ENCODE results near the gene ARNT2.
"Not testable (repeated sequence)": the region's sequence is repeated elsewhere in the genome, so short reads cannot be mapped to it uniquely, and the experiment has no call there.

The ARNT2 gene

GRCh38 chr15:80404057-80404760 lies at the start of gene ARNT2:
ARNT2 (plus strand) TSS chr15:80404382; CDS start chr15:80404516, 134 bp downstream.
- peak; percentile 43 to 73 for DNase-seq

- no peak for DNase-seq
These were observed 37.1 kb upstream of the ARNT2 start for GRCh38 chr15:80367094-80367493.

GRCh38 chr15:80367661-80368060 lies 36.5 kb upstream of the ARNT2 start:
- no peak for DNase-seq

GRCh38 chr15:80371924-80372323 lies 32.3 kb upstream of the ARNT2 start:
- no peak for DNase-seq

- DNase-seq, result no peak
These were observed 29.7 kb upstream of the ARNT2 start for GRCh38 chr15:80374441-80374840.

GRCh38 chr15:80375968-80376891 lies 28.0 kb upstream of the ARNT2 start:
- DNase-seq, result no peak

GRCh38 chr15:80379693-80380092 lies 24.5 kb upstream of the ARNT2 start:
- DNase-seq, result no peak

GRCh38 chr15:80380154-80380553 lies 24.0 kb upstream of the ARNT2 start:
- DNase-seq, result no peak

GRCh38 chr15:80382285-80382684 lies 21.9 kb upstream of the ARNT2 start:
- no peak for DNase-seq

- DNase-seq, result no peak
These were observed 19.8 kb upstream of the ARNT2 start for GRCh38 chr15:80384432-80384831.

- no peak for DNase-seq
These were observed 18.0 kb upstream of the ARNT2 start for GRCh38 chr15:80386151-80386550.

GRCh38 chr15:80388326-80388725 lies 15.9 kb upstream of the ARNT2 start:
- DNase-seq, result no peak

- DNase-seq, result no peak
These were observed 14.8 kb upstream of the ARNT2 start for GRCh38 chr15:80389370-80389769.

- not testable (repeated sequence) for DNase-seq
These were observed 13.2 kb upstream of the ARNT2 start for GRCh38 chr15:80390942-80391341.

- DNase-seq, result no peak
These were observed 8.6 kb upstream of the ARNT2 start for GRCh38 chr15:80395616-80396015.

- no peak for DNase-seq
These were observed 8.1 kb upstream of the ARNT2 start for GRCh38 chr15:80396096-80396495.

- no peak for DNase-seq
These were observed 4.7 kb upstream of the ARNT2 start for GRCh38 chr15:80399508-80399907.

GRCh38 chr15:80401456-80401855 lies 2.7 kb upstream of the ARNT2 start:
- DNase-seq, result no peak

- DNase-seq, result no peak
These were observed 1.8 kb upstream of the ARNT2 start for GRCh38 chr15:80402339-80402738.

- peak; percentile 31 to 60 for DNase-seq
These were observed 498 bp upstream of the ARNT2 start for GRCh38 chr15:80403712-80404056.

GRCh38 chr15:80404761-80405553 lies 775 bp downstream of the ARNT2 start:
- DNase-seq, result no peak

- no peak for DNase-seq
These were observed 1.3 kb downstream of the ARNT2 start for GRCh38 chr15:80405554-80405850.

GRCh38 chr15:80405970-80406369 lies 1.8 kb downstream of the ARNT2 start:
- no peak for DNase-seq
